Adipose tissue (tissue), 3 donors: ENCODE results near the gene DRG1. TPM values are rescaled to one million over a fixed set of nuclear protein-coding genes. Genes with fewer than 3 reads are reported as not detected.
"Not testable (repeated sequence)": the region's sequence is repeated elsewhere in the genome, so short reads cannot be mapped to it uniquely, and the experiment has no call there.

Experiments
- H3K27ac ChIP-seq: one replicate; pipeline ENCODE4 v1.5.1; 2013; ENCODE audit warnings: low read depth, low read length
- WGBS, 3 donors: extraction: QIAGEN DNeasy Blood & Tissue Kit; methylation state at CpG; one replicate each; pipeline ENCODE4 v1.1.7; 2013; 5-methylcytosine and 5-hydroxymethylcytosine counted together
- polyA plus RNA-seq, 3 donors: library from polyadenylated mRNA; stranded (reverse); fragments of 200-250 nt; gene quantifications; one replicate each; pipeline ENCODE4 v1.2.3, GENCODE V29; 2013
- donor health status: healthy with polysubstance abuse.
- donor health status: Bipolar disorder and iron deficiency.
- donor health status: healthy.

Gene DRG1
- polyA plus RNA-seq, 3 donors = 38.1 to 60.2 (median 46.1) TPM

- 49 to 68% (median 63%) methylated on average over 8 of the region's 8 CpGs for WGBS, 3 donors
These were observed 40.4 kb downstream of the DRG1 start for GRCh38 chr22:31439808-31440207.

GRCh38 chr22:31440681-31441080 is 41.3 kb downstream of the DRG1 start:
- WGBS, 3 donors = 91 to 94% (median 93%) methylated on average over 7 of the region's 7 CpGs
- H3K27ac ChIP-seq = no peak overlapping the region

More at GRCh38 chr22:31439808-31440207, 40.4 kb downstream of the DRG1 start:
- no peak overlapping the region for H3K27ac ChIP-seq

- H3K27ac ChIP-seq = no peak overlapping the region
- 90 to 92% (median 91%) methylated on average over 5 of the region's 5 CpGs for WGBS, 3 donors
These were observed 42.2 kb downstream of the DRG1 start for GRCh38 chr22:31441652-31442051.

GRCh38 chr22:31442768-31443489 is 43.5 kb downstream of the DRG1 start:
- no peak overlapping the region for H3K27ac ChIP-seq
- WGBS, 3 donors = 90 to 96% (median 94%) methylated on average over 5 of the region's 5 CpGs

GRCh38 chr22:31443516-31443915 is 44.1 kb downstream of the DRG1 start:
- no peak overlapping the region for H3K27ac ChIP-seq
- WGBS, 3 donors = 53 to 93% (median 92%) methylated on average over 7 of the region's 7 CpGs

GRCh38 chr22:31445642-31446041 is 46.2 kb downstream of the DRG1 start:
- 92 to 97% (median 96%) methylated on average over 3 of the region's 3 CpGs for WGBS, 3 donors

GRCh38 chr22:31446208-31446607 is 46.8 kb downstream of the DRG1 start:
- no peak overlapping the region for H3K27ac ChIP-seq

More at GRCh38 chr22:31445642-31446041, 46.2 kb downstream of the DRG1 start:
- H3K27ac ChIP-seq = no peak overlapping the region

GRCh38 chr22:31446767-31447166 is 47.4 kb downstream of the DRG1 start:
- 79 to 93% (median 90%) methylated on average over 2 of the region's 2 CpGs for WGBS, 3 donors
- no peak overlapping the region for H3K27ac ChIP-seq

More at GRCh38 chr22:31446208-31446607, 46.8 kb downstream of the DRG1 start:
- WGBS, 3 donors = 85 to 87% (median 85%) methylated on average over 3 of the region's 3 CpGs

- WGBS, 3 donors = 92 to 95% (median 95%) methylated on average over 3 of the region's 3 CpGs
These were observed 47.9 kb downstream of the DRG1 start for GRCh38 chr22:31447337-31447736.

GRCh38 chr22:31448382-31448781 is 49.0 kb downstream of the DRG1 start:
- 85 to 91% (median 87%) methylated on average over 2 of the region's 2 CpGs for whole genome bisulfite sequencing, 3 donors
- no peak overlapping the region for H3K27ac ChIP-seq

More at GRCh38 chr22:31447337-31447736, 47.9 kb downstream of the DRG1 start:
- no peak overlapping the region for H3K27ac ChIP-seq

GRCh38 chr22:31449506-31449905 is 50.1 kb downstream of the DRG1 start:
- 78 to 98% (median 83%) methylated on average over 4 of the region's 4 CpGs for WGBS, 3 donors
- H3K27ac ChIP-seq = no peak overlapping the region

GRCh38 chr22:31451709-31452571 is 52.5 kb downstream of the DRG1 start:
- H3K27ac ChIP-seq = no peak overlapping the region
- 83 to 88% (median 83%) methylated on average over 5 of the region's 5 CpGs for WGBS, 3 donors

- 90 to 97% (median 93%) methylated on average over 3 of the region's 3 CpGs for WGBS, 3 donors
These were observed 62.3 kb downstream of the DRG1 start for GRCh38 chr22:31461699-31462098.

GRCh38 chr22:31465307-31465706 is 65.9 kb downstream of the DRG1 start:
- 84 to 94% (median 90%) methylated on average over 2 of the region's 2 CpGs for WGBS, 3 donors
- H3K27ac ChIP-seq = no peak overlapping the region

More at GRCh38 chr22:31461699-31462098, 62.3 kb downstream of the DRG1 start:
- no peak overlapping the region for H3K27ac ChIP-seq

- no peak overlapping the region for H3K27ac ChIP-seq
- 87 to 95% (median 93%) methylated on average over 2 of the region's 2 CpGs for WGBS, 3 donors
These were observed 75.3 kb downstream of the DRG1 start for GRCh38 chr22:31474743-31475142.

GRCh38 chr22:31475800-31476199 is 76.4 kb downstream of the DRG1 start:
- H3K27ac ChIP-seq = no peak overlapping the region
- 76 to 84% (median 76%) methylated on average over 3 of the region's 3 CpGs for WGBS, 3 donors

- no peak overlapping the region for H3K27ac ChIP-seq
- 63 to 92% (median 82%) methylated on average over 4 of the region's 4 CpGs for WGBS, 3 donors
These were observed 77.9 kb downstream of the DRG1 start for GRCh38 chr22:31477329-31477728.

- 91 to 95% (median 94%) methylated on average over 3 of the region's 3 CpGs for WGBS, 3 donors
- no peak overlapping the region for H3K27ac ChIP-seq
These were observed 81.7 kb downstream of the DRG1 start for GRCh38 chr22:31481129-31481528.

- WGBS, 3 donors = 73 to 90% (median 86%) methylated on average over 8 of the region's 8 CpGs
- not testable (repeated sequence) for H3K27ac ChIP-seq
These were observed 83.1 kb downstream of the DRG1 start for GRCh38 chr22:31482470-31482869.
